Pancreas (tissue), 10 donors: ENCODE data around the gene SLC7A8. TPM values are rescaled to one million over a fixed set of nuclear protein-coding genes. Genes with fewer than 3 reads are reported as not detected.

ENCODE experiments used
- ATAC-seq, 4 donors: fragments of 200-7000 bp; cut with Tn5 transposase; one replicate each; pipeline versions ENCODE4 v1.8.0 to v1.9.1; 2020; ENCODE audit warnings: mild to moderate bottlenecking in 4 of 4, moderate library complexity in 4 of 4
- DNase-seq, 6 donors: peaks; one replicate each; pipeline ENCODE4 v3.0.0-alpha.2; 2020
- FAIRE-seq: peaks from 2 replicates; lab custom pipeline; 2012; peaks lifted over from hg19 to GRCh38; lab: Jason Lieb, UNC
- H3K27ac ChIP-seq, 4 donors: fragments of 200-600 bp; sonication (generic); 1 replicate in 3 of 4; 2 replicates in 1 of 4; pipeline versions ENCODE4 v1.5.0 to v1.8.0; 2020
- H3K27me3 ChIP-seq, 4 donors: fragments of 200-600 bp; one replicate each; pipeline ENCODE4 v1.8.0; 2021
- H3K36me3 ChIP-seq, 3 donors: fragments of 200-600 bp; sonication (generic) in 1 of 3; one replicate each; pipeline versions ENCODE4 v1.5.0 to v1.8.0; 2020 to 2021
- H3K4me1 ChIP-seq, 3 donors: fragments of 200-600 bp; one replicate each; pipeline ENCODE4 v1.8.0; 2021
- H3K4me3 ChIP-seq, 4 donors: fragments of 200-600 bp; sonication (generic) in 2 of 4; one replicate each; pipeline versions ENCODE4 v1.5.0 to v1.8.0; 2020 to 2021
- H3K9me3 ChIP-seq, 4 donors: fragments of 200-600 bp; one replicate each; pipeline ENCODE4 v1.8.0; 2021
- WGBS, 2 donors: extraction: QIAGEN DNeasy Blood & Tissue Kit; methylation state at CpG; one replicate each; pipeline ENCODE4 v1.1.7; 2013; 5-methylcytosine and 5-hydroxymethylcytosine counted together
- intact Hi-C, 3 donors: fragments of 100-400 bp; cut with DNase I; formaldehyde crosslinking; loops; one replicate each; pipeline versions ENCODE4 v1.11.1 to v1.14.2; 2022
- polyA plus RNA-seq, 2 donors: library from polyadenylated mRNA; stranded (reverse); fragments of 200-250 nt; gene quantifications; one replicate each; pipeline ENCODE4 v1.2.3, GENCODE V29; 2013
- total RNA-seq, 6 donors: library from RNA; stranded (reverse); fragmentation: NEBNext Ultra II Directional in 4 of 6; extraction: Animal tissue kit (Norgen Biotek cat#: 25700) in 4 of 6; gene quantifications; one replicate each; pipeline versions ENCODE4 v1.2.1 to v1.2.4, GENCODE V29; 2021 to 2023
- TF ChIP-seq, protein P1 (sequence below), 4 donors: fragments of 200-600 bp; sonication (generic) in 3 of 4; IDR thresholded peaks; one replicate each; pipeline versions ENCODE4 v1.5.0 to v1.8.0; 2021; ENCODE audit warnings: antibody characterized with exemption in 4 of 4
- donor health status: healthy with polysubstance abuse.
- donor health status: DM: no; HTN: no; CAD: no; lungs with moderate emphysema.
- donor health status: DM: no; HTN: no; CAD: no.
- donor health status: control.
- donor health status: control.
- donor health status: Bipolar disorder and iron deficiency.
- donor health status: DM: yes; HTN: yes; CAD: no.
- donor health status: DM: no; HTN: no; CAD: no.
- donor health status: DM: no; HTN: no; CAD: no.
- donor health status: DM: yes; HTN: yes; CAD: no.

The SLC7A8 gene
- total and polyA plus RNA-seq, 8 donors: 11.5 to 70.8 (median 30.5) TPM

DNA sequence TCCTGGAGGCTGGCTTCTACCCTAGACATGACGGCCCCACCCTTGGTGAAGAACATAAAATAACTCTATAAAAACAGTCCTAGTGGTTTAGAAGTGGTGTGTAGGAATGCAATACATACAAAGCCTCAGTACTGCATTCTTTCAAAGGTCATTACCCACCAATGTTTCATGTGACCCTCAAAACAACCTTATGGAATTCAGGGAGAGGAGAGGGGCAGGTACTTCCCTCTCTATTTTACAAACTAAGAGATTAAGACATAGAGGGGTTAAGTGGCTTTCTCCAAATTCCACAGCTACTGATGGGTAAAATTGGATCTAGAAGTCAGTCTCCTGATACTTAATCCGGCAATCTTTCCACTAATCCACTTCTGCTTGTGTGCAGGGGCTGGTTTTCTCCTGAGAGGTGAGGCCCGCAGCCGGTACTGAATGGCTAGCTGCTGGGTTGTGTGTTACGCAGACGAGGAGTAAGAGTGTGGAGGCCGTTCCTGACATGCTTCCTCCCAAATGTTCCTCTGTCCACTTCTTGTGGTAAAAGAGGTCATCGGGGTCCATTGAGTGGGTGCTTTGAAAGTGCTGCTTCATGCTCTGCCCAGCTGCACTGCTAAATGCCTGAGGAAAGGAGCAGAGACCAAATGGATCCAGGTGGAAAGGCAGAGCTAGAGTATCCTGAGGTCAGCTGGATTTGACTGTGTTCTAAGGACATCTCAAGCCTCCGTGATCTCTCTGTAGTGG, 16.2 kb downstream of the SLC7A8 start:
- WGBS, 2 donors: 83 to 93% methylated on average over 9 of the region's 9 CpGs
- no peaks in the 10 kb centered on the region for H3K9me3 ChIP-seq
- no peaks in the 10 kb centered on the region for H3K36me3 ChIP-seq
- H3K4me1 ChIP-seq: peaks cover 0 to 21% (median 9%) of the 10 kb centered on the region in 3 donors
- intact Hi-C loops: no loop called here
- no peaks in the 10 kb centered on the region for H3K27me3 ChIP-seq
- ATAC-seq (no peak), FAIRE-seq (no peak), DNase-seq (no peak)
- H3K27ac ChIP-seq: no peak overlapping the region
- H3K4me3 ChIP-seq: no peak overlapping the region
- TF ChIP-seq, protein P1, sequence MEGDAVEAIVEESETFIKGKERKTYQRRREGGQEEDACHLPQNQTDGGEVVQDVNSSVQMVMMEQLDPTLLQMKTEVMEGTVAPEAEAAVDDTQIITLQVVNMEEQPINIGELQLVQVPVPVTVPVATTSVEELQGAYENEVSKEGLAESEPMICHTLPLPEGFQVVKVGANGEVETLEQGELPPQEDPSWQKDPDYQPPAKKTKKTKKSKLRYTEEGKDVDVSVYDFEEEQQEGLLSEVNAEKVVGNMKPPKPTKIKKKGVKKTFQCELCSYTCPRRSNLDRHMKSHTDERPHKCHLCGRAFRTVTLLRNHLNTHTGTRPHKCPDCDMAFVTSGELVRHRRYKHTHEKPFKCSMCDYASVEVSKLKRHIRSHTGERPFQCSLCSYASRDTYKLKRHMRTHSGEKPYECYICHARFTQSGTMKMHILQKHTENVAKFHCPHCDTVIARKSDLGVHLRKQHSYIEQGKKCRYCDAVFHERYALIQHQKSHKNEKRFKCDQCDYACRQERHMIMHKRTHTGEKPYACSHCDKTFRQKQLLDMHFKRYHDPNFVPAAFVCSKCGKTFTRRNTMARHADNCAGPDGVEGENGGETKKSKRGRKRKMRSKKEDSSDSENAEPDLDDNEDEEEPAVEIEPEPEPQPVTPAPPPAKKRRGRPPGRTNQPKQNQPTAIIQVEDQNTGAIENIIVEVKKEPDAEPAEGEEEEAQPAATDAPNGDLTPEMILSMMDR (IDR thresholded peaks at IDR 0.05): no peak

DNA sequence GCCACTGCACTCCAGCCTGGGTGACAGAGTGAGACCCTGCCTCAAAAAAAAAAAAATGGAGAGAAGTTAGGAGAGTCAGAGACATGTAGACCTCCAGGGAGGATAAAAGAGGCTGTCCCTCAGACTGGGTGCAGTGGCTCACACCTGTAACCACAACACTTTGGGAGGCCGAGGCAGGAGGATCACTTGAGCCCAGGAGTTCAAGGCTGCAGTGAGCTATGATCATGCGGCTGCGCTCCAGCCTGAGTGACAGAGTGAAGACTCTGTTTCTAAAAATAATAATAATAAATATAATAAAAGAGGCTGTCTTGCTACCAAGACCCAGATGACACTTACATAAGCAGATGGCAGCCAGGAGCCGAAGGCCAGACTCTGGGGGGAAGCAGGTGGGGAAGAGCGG, 18.5 kb downstream of the SLC7A8 start:
- DNase-seq (no peak), ATAC-seq (no peak)
- no peaks in the 10 kb centered on the region for H3K9me3 ChIP-seq

DNA sequence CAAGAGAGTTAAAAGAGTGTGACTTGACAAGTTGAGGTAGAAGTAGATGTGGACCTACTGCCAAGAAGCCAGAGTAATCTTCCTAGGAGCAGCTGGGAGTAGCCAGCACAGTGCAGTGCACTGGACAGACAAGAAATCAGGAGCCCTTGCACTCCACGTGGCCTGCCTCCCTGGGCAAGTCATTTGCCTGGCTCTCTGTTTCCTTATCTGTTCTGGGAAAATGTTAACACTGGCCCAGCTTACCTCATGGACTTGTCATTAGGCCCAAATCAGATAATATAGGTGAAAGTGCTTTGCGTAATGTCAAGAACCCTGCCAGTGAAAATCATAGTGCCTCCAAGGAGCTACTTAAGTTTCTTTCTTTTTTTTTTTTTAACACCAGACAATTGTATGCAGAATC, 19.2 kb downstream of the SLC7A8 start:
- FAIRE-seq: no peak
- intact Hi-C loops: no loop called here
- WGBS, 2 donors: 29 to 42% methylated on average over 2 of the region's 2 CpGs
- peaks cover 0 to 35% (median 16%) of the 10 kb centered on the region in 3 donors for H3K4me1 ChIP-seq
- peak overlapping the region in 2 of 4 donors; percentile 50 to 70 for H3K27ac ChIP-seq
- no peaks in the 10 kb centered on the region for H3K9me3 ChIP-seq
- TF ChIP-seq, protein P1 (IDR thresholded peaks at IDR 0.05): no peak
- no peaks in the 10 kb centered on the region for H3K36me3 ChIP-seq
- no peaks in the 10 kb centered on the region for H3K27me3 ChIP-seq
- DNase-seq: peak in 5 of 6 donors; percentile 74 to 83 (median 79)
- ATAC-seq: peak; percentile 81 to 96 (median 90)
- no peak overlapping the region for H3K4me3 ChIP-seq

More for the DNA sequence above, 18.5 kb downstream of the SLC7A8 start:
- TF ChIP-seq, protein P1 (IDR thresholded peaks at IDR 0.05): no peak
- peaks cover 0 to 35% (median 16%) of the 10 kb centered on the region in 3 donors for H3K4me1 ChIP-seq
- H3K4me3 ChIP-seq: no peak overlapping the region
- peak overlapping the region in 2 of 4 donors; percentile 40 to 70 for H3K27ac ChIP-seq
- H3K36me3 ChIP-seq: no peaks in the 10 kb centered on the region
- intact Hi-C loops: no loop called here
- no peaks in the 10 kb centered on the region for H3K27me3 ChIP-seq
- no peak for FAIRE-seq
- 96 to 100% methylated on average over 5 of the region's 5 CpGs for WGBS, 2 donors

DNA sequence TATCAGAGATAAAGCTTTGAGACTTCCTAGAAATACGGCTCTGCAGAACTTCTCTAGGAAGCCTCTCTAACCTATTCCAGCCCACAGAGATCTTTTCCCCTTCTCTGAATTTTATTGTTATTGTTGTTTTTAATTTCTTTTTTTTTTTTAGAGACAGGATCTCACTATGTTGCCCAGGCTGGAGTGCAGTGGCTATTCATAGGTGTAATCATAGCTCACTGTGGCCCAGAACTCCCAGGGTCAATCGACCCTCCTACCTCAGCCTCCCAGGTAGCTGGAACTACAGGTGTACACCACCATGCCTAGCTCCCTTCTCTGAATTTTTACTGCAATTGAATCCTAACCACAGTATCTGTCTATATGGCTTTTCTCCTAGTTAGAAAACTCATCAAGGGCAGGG, 19.6 kb downstream of the SLC7A8 start:
- TF ChIP-seq, protein P1 (IDR thresholded peaks at IDR 0.05): no peak
- H3K9me3 ChIP-seq: no peaks in the 10 kb centered on the region
- no peaks in the 10 kb centered on the region for H3K36me3 ChIP-seq
- no peak for FAIRE-seq
- DNase-seq: no peak
- no peaks in the 10 kb centered on the region for H3K27me3 ChIP-seq
- no peak overlapping the region for H3K4me3 ChIP-seq
- intact Hi-C loops: no loop called here
- H3K27ac ChIP-seq: peak overlapping the region in 2 of 4 donors; percentile 50 to 70
- peak in 1 of 4 donors; percentile 14 for ATAC-seq
- H3K4me1 ChIP-seq: peaks cover 0 to 35% (median 16%) of the 10 kb centered on the region in 3 donors
- 87 to 94% methylated on average over 2 of the region's 2 CpGs for WGBS, 2 donors

DNA sequence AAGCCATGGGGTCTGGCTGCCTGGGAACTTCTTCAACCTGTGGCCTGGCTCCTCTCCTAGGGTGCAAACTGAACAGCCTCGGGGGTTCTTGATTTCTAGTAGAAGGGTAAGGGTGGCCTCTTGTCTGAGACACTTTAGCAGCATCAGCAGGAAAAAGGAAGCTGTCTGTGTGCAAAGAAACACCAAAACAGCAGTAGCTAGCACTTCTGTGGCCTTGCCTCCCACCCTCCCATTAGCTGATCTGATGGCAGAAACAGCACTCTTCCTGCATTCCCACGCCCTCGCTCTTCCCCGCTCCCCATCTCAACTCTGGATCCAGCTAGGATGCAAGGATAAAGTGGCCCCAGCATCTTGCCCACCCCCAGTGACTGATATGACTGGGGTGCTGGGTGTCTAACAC, 20.7 kb downstream of the SLC7A8 start:
- H3K36me3 ChIP-seq: no peaks in the 10 kb centered on the region
- H3K9me3 ChIP-seq: no peaks in the 10 kb centered on the region
- ATAC-seq (no peak), FAIRE-seq (no peak), DNase-seq (no peak)
- TF ChIP-seq, protein P1 (IDR thresholded peaks at IDR 0.05): no peak
- H3K4me1 ChIP-seq: peaks cover 0 to 29% (median 11%) of the 10 kb centered on the region in 3 donors
- 81 to 92% methylated on average over 4 of the region's 4 CpGs for WGBS, 2 donors
- intact Hi-C loops: no loop called here
- no peaks in the 10 kb centered on the region for H3K27me3 ChIP-seq
- H3K4me3 ChIP-seq: no peak overlapping the region
- no peak overlapping the region for H3K27ac ChIP-seq
